Central memory CD4-positive, alpha-beta T cell (primary cell): ENCODE results near the gene UPK1B.
A peak's percentile ranks its signal among the peaks of the same experiment; 100 is the strongest.

Experiments
- DNase-seq: peaks from one replicate; pipeline ENCODE4 v3.0.0; 2022

The UPK1B gene

DNA sequence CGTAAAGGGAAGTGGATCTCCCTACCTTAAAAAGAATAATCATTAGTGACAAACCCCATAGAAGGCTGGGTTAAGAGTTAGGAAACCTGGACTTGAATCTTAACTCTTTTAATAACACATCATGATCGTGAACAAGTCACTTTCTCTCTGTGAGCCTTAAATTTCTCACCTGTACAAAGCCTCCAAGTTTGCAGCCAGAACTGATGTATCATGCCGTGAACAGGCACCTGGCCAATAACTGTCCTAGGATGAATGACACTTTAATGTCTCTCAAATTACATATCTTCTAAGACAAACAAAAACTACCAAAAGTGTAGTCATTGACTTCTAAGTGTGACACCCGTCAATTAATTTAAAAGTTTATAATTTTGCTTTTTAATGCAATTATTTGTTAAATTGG lies 3.9 kb downstream of the UPK1B start:
- no peak for DNase-seq

DNA sequence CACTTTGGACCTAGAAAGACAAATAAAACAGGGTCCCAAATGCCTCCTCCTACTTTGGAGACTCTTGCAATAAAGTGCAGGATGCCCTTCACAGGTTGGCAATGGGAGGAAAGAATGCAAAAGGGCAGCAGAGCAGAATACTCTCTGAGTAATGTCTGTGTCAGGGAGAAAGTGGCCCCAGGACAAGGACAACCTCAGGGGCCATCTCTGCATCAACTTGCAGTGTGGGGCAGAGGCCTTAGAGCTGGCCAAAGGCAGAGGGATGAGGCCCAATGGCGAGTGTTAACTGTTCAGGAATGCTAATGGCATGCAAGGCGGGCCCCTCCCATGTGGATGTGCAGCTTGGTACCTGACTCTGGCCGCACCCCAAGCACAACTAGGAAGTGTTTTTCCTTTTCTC lies 8.4 kb downstream of the UPK1B start:
- DNase-seq: no peak

- DNase-seq: no peak
Observed at GRCh38 chr3:119184111-119184510, 10.7 kb downstream of the UPK1B start.

GRCh38 chr3:119184796-119185570 lies 11.6 kb downstream of the UPK1B start:
- DNase-seq: no peak

DNA sequence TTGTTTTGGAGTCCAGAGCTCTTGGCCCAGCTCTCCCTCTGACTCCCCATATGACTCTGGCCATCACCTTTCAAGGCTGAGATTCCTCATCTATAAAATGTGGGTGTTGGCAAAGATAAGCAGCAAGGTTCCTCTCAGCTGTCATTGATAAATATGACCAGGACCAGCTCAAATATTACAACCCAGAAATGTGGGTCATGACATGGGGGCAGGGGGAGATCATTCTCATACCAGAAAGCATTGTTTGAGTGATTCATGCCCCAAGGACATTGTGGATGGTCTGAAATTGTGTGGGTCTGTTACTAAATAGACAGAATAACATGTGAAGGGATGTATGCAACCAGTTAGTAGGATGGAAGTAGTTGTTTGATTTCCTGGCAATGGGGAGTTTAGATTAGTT lies 13.9 kb downstream of the UPK1B start:
- DNase-seq: no peak

- no peak for DNase-seq
Observed at GRCh38 chr3:119191800-119192199, 18.4 kb downstream of the UPK1B start.

DNA sequence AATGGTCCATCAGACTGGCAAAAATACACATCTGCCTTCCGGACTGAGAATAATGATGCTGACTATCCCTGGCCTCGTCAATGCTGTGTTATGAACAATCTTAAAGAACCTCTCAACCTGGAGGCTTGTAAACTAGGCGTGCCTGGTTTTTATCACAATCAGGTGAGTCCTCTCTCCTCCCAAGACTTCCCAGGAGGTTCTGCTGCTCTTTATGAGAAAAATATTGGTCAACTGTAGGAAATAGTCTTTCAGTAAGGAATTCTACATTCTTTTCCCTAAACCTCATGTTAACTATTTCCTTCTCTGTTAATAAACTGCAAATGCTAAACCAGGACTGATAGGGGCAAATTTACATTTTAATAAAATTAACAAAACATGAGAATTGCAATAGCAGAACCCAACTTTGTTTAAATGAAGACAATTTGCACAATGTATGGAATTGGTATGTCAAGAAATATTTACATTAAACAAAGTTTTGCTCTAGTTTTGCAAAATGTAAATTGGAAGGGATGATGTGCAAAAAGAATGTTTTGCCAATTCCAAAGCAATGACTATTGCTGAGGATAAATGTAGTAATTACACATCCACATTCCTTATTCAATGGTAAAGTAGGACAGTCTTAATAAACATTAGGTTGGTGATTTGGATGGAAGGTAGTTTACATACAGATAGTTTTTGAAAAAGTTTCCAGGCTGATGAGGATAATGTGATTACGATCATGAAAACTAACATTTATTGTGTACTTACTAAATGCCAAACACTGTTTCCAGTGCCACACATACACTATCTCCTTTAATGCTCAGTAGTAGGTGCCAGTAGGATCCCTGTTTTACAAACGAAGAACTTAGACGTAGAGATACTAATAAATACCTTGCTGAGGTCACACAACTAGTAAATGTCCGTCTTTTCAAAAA lies 21.1 kb downstream of the UPK1B start:
- no peak for DNase-seq

DNA sequence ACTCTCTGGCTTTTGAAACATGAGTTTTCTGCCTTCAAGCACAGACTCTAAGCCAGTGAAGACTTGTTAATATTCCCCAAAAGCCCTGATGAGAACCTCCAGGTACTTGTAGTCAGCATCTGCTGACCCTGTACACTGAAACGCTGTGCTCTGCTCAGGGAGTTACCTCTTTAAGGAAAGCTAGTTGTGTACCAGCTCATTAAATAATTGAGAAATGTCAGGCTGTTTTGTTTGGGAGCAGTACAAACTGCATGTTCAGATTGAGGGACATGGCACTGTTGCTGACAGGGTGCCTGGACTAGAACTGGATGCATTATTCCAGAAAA lies 21.7 kb downstream of the UPK1B start:
- no peak for DNase-seq

GRCh38 chr3:119195911-119196310 lies 22.5 kb downstream of the UPK1B start:
- no peak for DNase-seq

- no peak for DNase-seq
Observed at GRCh38 chr3:119205209-119205608, 31.8 kb downstream of the UPK1B start.

GRCh38 chr3:119205685-119206084 lies 32.3 kb downstream of the UPK1B start:
- no peak for DNase-seq

DNA sequence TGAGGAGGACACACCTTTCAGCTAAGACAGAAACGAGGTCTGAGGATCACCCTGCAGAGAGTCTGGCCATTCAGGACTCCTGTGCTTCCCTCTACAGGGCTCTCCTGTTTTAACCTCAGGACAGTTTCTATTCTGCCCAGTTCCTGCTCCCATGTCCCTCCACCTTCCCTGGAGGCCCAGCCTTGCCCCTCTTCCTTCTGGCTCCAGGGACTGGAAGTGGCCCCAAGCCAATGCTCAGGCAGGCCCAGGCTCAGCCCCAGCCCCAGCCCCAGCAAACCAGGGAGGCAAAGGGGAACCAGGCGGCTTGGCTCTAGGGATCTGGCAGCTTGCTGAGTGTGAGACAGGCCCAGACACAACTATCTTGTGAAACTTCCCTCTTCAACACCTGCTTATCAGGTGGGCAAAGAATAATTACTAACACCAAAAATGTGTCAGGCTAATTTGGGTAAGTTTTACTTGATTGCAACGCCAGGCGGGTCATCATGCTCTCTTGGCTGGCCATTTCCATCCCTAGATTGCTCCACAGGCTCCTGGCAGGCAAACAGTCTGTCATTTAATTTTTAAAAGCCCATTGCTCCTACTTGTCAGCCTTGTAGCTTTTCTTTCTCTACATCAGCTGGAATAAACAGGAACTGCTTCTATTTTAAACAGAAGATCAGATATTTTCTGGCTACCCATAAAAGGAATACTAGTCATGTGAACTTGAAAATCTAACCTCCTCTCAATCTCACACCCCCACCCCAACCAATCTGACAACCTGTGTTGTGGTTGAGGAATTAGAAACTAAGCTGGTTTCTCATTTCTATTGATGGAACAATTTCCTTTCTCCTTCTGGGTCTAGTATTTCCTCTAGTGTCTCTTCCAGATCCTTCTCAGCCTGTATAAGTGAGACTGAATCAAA lies 33.5 kb downstream of the UPK1B start:
- DNase-seq: no peak

DNA sequence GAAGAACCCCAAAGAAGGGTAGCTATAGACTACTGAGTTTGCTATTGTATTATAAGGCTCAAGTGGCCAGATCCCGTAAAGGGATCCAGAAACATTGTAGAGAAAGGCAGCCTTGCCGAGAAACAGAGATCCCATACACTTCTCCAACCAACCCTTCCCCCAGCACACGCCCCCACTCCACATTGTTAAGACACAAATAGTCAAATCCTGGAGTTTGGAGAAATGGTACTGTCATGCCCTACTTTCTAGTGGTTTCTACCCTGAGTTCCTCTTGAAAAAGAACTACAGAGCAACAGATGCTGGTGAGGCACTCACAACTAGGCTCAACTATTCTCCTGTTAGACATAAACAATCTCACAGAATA lies 34.1 kb downstream of the UPK1B start:
- DNase-seq: no peak

GRCh38 chr3:119211193-119211592 lies 37.8 kb downstream of the UPK1B start:
- DNase-seq: no peak

GRCh38 chr3:119211803-119212202 lies 38.4 kb downstream of the UPK1B start:
- no peak for DNase-seq

DNA sequence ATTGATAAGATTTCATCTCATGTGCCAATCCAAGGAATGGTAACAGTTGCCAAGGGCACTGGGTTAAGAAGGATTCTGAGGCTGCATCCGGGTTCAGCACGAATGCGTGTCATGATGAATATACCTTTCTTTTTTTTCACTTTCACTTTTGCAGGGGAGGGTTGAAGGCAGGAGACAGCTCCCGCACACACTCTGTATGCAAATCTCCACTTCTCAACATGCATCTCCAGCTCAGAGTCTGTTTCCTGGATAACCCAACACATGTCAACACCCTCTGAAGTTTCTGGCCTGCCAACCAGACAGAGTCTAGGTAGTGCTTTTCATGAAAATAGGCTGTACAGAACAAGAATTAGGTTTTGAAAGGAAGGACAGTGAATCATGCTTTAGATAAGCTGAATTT lies 45.7 kb downstream of the UPK1B start:
- peak; percentile 31 for DNase-seq

- DNase-seq: no peak
Observed at GRCh38 chr3:119220198-119220597, 46.8 kb downstream of the UPK1B start.

GRCh38 chr3:119220970-119221667 lies 47.7 kb downstream of the UPK1B start:
- no peak for DNase-seq

DNA sequence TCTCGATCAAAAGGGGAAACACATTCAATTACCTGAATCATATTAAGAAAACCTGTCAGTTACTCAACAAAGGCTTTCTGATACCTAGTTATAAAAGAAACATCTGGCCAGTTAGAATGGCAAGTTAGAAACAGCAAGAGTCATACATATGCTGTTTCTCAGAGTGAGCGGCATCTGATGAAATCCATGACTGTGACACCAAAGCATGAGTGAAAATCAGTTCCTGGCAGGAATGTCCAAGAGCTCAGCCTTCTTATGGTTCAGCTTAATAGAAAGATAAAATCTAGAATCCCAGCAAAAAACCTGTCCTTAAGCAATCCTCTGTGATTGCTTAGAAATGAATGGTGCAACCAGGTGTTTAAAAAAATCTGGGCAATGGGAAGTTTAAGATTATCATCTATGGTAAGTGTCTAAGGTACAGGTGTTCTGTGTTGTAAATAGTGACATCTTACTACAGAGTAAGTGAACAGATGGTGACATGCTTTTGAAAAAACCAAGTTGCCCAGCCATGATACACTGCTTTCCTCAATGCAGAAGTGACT lies 48.5 kb downstream of the UPK1B start:
- DNase-seq: no peak

GRCh38 chr3:119222391-119222790 lies 49.0 kb downstream of the UPK1B start:
- no peak for DNase-seq

DNA sequence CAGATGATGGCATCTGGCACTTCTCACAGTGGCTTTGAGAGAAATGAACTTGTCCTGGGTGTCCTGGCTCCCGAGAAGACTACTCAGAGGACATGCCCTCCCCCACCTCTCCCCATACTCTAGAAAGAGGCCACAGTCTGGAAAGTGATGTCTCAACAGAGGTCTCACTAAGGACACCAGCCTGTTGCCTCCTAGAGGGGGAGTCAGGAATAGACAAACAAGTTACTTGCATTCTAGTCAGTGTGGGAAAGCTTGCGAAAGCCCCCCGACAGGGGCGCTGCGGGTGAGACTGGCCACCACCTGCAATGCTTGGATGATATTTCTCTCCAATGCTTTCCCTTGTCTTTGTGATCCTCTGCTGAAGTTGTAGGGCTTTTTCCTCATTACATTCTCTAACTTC lies 50.1 kb downstream of the UPK1B start:
- no peak for DNase-seq

DNA sequence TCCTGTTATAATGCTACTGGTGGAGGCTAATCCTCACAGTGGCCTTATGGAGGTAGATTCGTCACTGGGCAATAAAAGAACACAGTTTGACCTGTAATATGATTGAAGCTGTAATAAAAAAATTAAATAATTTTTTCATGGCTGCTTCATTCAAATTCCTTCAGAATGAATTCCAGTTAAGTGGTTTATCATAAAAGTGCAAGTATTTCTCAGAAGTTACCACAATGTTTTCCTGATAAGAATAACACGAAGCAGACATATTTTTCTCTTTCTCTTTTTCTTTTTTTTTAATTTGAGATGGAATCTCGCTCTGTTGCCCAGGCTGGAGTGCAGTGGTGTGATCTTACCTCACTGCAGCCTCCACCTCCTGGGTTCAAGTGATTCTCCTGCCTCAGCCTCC lies 51.7 kb downstream of the UPK1B start:
- DNase-seq: no peak
